ENCODE results near the gene C22orf15.

GRCh38 chr22:23754220-23754919 is 8.4 kb upstream of the C22orf15 start, which contains the start of gene VPREB3:
- TF ChIP-seq MAX (CRISPR knock-in tag; IDR thresholded peaks at IDR 0.05): no peak
- no peak for TF ChIP-seq AFF4 (CRISPR knock-in tag; IDR thresholded peaks at IDR 0.05; ENCODE audit: borderline replicate concordance)
- no peak for TF ChIP-seq CTCF (IDR thresholded peaks at IDR 0.05)
- no peak for TF ChIP-seq IRF1 (CRISPR knock-in tag; IDR thresholded peaks at IDR 0.05)
- no peak for TF ChIP-seq USF1 (CRISPR knock-in tag; IDR thresholded peaks at IDR 0.05)
- TF ChIP-seq USF2 (CRISPR knock-in tag; IDR thresholded peaks at IDR 0.05): no peak
- TF ChIP-seq FOXP4 (CRISPR knock-in tag; IDR thresholded peaks at IDR 0.05): no peak
- TF ChIP-seq TEAD4 (CRISPR knock-in tag; IDR thresholded peaks at IDR 0.05): no peak
- no peak for TF ChIP-seq ZNF121 (CRISPR knock-in tag; IDR thresholded peaks at IDR 0.05)
- TF ChIP-seq TP53 (CRISPR knock-in tag; IDR thresholded peaks at IDR 0.05): no peak
- TF ChIP-seq E2F1 (CRISPR knock-in tag; IDR thresholded peaks at IDR 0.05): no peak
- TF ChIP-seq STAT6 (CRISPR knock-in tag; conservative IDR thresholded peaks at IDR 0.05; ENCODE audit: low read depth): no peak
- no peak for TF ChIP-seq ARID4B (CRISPR knock-in tag; IDR thresholded peaks at IDR 0.05; ENCODE audit: borderline replicate concordance)
